GM12878 (cell line): ENCODE data around the gene NOP14.

ENCODE experiments used
- CREB1 ChIP-seq: IDR thresholded peaks from 2 replicates; pipeline ENCODE4 v1.6.1; 2012; ENCODE audit warnings: low read depth, mild to moderate bottlenecking, inconsistent platforms
- EZH2 ChIP-seq: IDR thresholded peaks from 2 replicates; pipeline ENCODE4 v1.6.1; 2012; ENCODE audit warnings: low read depth, mild to moderate bottlenecking, control low read depth, inconsistent platforms, low read length, borderline replicate concordance; ENCODE audit not compliant: control insufficient read depth
- KDM1A ChIP-seq: fragments of 200-600 bp; sonication (generic); IDR thresholded peaks from 2 replicates; pipeline ENCODE4 v1.6.1; 2016; ENCODE audit warnings: borderline replicate concordance
- MTA3 ChIP-seq: IDR thresholded peaks from 2 replicates; pipeline ENCODE4 v1.6.1; 2012; ENCODE audit warnings: low read length, inconsistent platforms, borderline replicate concordance
- POLR2A ChIP-seq: IDR thresholded peaks from 2 replicates; pipeline ENCODE4 v1.6.1; 2011; ENCODE audit warnings: low read depth, mild to moderate bottlenecking, low read length
- RBBP5 ChIP-seq: fragments of 200-600 bp; sonication (generic); conservative IDR thresholded peaks from 2 replicates; pipeline ENCODE4 v1.6.1; 2016
- SIN3A ChIP-seq: IDR thresholded peaks from 2 replicates; pipeline ENCODE4 v1.6.1; 2012; ENCODE audit warnings: low read depth, low read length, improper control_type of control experiment
- SMC3 ChIP-seq: IDR thresholded peaks from 2 replicates; pipeline ENCODE4 v1.6.1; 2011; ENCODE audit warnings: low read length, improper control_type of control experiment, borderline replicate concordance
- TAF1 ChIP-seq: IDR thresholded peaks from 2 replicates; pipeline ENCODE4 v1.6.1; 2011; ENCODE audit warnings: mild to moderate bottlenecking, low read depth, low read length, borderline replicate concordance
- TBL1XR1 ChIP-seq: IDR thresholded peaks from 2 replicates; pipeline ENCODE4 v1.6.1; 2012; ENCODE audit warnings: low read depth, low read length, improper control_type of control experiment
- TF ChIP-seq, protein P1 (sequence below): fragments of 450-650 bp; IDR thresholded peaks from 2 replicates; pipeline ENCODE4 v1.6.1; 2016; ENCODE audit warnings: mild to moderate bottlenecking
- TF ChIP-seq, protein P2 (sequence below): IDR thresholded peaks from 2 replicates; pipeline ENCODE4 v1.6.1; 2012; ENCODE audit warnings: low read depth, low read length, improper control_type of control experiment

DNA sequence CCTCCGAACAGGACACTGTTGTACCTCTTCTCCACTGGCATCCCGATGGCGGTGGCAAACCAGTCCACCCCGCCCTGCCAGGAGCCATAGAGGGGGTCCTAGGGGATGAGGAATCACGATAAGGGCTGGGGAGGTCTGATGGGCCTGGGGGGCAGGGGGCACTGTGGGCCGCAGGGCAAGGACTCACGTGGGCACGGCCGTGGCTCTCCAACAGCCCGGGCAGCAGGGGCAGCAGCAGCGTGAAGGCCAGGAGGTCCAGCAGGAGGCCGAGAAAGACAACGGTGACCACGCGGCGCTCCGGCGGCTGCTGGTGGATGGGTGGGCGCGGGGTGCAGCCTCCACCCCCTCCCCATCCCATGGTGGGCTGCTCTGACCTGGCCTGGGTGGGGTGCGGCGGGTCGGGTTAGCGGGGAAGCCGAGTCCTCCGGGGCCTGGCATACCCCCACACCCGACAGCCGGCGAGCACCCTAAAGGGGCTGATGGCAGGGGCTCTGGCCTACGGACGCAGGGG is 29.6 kb downstream of the NOP14 start:
- no peak for TF ChIP-seq SIN3A
- TF ChIP-seq CREB1, result no peak
- TF ChIP-seq KDM1A, result no peak
- no peak for TF ChIP-seq SMC3
- TF ChIP-seq, protein P1, sequence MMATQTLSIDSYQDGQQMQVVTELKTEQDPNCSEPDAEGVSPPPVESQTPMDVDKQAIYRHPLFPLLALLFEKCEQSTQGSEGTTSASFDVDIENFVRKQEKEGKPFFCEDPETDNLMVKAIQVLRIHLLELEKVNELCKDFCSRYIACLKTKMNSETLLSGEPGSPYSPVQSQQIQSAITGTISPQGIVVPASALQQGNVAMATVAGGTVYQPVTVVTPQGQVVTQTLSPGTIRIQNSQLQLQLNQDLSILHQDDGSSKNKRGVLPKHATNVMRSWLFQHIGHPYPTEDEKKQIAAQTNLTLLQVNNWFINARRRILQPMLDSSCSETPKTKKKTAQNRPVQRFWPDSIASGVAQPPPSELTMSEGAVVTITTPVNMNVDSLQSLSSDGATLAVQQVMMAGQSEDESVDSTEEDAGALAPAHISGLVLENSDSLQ, result no peak
- no peak for TF ChIP-seq TBL1XR1
- no peak for TF ChIP-seq EZH2
- TF ChIP-seq, protein P2, sequence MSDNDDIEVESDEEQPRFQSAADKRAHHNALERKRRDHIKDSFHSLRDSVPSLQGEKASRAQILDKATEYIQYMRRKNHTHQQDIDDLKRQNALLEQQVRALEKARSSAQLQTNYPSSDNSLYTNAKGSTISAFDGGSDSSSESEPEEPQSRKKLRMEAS, result no peak
- TF ChIP-seq TAF1, result no peak
- no peak for TF ChIP-seq RBBP5
- TF ChIP-seq POLR2A, result no peak
- no peak for TF ChIP-seq MTA3
